Raji (cell line): ENCODE measurements around the gene RAB35.

ENCODE experiments used
- POLR2A ChIP-seq: IDR thresholded peaks from 2 replicates; pipeline ENCODE4 v1.6.1; 2011; ENCODE audit warnings: low read depth, low read length, control low read depth; ENCODE audit not compliant: insufficient read depth

RAB35 gene

DNA sequence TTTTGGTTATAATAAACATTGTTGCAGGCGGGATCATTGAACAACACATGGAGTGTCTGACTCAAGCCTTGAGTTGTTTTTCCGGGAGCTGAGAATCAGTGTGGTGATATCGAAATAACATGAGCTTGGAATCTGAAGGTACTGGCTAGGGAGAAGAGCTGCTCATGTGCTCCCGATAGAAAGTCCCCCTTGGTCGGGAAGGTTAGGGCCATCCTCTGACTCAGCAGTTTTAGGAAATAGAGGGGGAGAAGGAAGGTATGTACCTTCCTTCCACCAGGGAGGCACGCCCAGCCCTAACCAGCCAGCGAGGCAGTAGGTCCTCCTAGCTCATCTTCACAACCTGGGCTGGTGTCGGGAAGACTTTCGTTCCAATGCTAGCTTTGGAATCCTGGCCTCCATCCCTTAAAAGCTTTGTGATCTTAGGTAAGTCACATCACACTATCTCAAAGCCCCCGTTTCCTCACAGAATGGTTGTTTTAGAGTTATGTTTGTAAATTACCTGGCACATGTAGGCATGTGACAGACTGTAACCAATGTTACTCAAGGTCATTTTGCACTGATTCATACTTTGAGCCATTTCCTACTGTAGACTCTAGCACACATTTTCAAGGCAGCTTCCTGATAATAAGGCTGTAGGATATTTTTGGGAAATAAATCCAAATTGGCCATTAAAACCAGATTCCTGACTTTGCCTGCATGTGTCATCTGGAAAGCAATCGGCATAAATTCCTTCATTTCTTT lies 1.9 kb upstream of the RAB35 start:
- TF ChIP-seq POLR2A = 0 out of 2 replicates have a peak, but pooled peaks have one; percentile 29

DNA sequence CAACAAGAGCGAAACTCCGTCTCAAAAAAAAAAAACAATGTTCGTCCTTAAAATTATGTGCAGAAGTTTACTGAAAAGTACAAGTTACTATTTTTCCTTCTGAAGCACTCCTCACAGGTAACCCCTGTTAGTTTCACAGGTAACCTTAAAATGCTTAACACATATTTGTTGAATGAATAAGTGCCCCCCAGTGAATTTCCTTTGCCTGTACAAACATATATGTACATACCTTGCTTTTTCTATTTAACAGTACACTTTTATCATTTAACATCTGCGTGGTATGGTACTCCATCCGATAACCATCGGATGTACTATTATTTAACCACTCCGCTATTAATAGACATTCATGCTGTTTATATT lies 1.4 kb upstream of the RAB35 start:
- no peak for TF ChIP-seq POLR2A

DNA sequence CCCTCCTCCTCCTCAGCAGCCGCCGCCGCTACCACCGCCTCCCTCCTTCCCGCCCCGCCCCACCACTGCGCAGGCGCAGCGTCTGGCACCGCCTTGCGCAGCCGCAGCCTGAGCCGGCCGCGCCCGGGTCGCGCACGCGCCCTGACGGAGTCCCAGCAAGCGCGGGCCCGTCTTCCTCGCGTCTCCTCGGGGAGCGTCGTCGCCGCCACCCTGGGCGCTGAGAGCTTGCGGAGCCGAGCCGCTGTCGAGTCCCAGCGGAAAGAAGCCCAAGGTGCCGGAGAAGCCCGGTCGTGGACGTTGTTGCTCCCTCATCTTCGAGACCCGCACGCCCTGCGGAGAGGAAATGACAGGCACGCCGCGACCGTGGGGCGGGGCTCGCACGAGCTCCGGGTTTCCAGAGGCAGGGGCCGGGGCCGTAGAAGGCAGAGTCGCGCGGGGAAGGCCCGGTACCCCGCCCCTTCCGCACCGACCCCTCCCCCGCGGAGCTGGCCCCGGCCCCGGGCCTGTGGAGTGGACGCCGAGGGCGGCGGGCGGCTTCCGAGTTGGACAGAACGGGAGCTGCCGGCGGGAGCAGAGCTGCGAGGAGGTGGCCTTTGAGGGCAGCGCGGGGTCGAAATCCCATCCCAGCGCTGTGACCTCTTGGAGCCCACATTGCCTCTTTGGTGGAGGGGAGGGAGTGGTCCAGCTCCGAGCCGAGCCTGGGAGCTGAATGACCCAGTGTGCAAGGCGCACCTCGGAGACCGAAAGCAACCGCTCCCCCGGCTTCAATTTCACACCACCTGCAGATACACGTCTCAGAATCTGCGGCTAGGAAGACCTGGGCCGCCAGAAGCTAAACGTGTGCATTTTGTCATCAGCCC lies 469 bp upstream of the RAB35 start:
- TF ChIP-seq POLR2A = peak; percentile 90

DNA sequence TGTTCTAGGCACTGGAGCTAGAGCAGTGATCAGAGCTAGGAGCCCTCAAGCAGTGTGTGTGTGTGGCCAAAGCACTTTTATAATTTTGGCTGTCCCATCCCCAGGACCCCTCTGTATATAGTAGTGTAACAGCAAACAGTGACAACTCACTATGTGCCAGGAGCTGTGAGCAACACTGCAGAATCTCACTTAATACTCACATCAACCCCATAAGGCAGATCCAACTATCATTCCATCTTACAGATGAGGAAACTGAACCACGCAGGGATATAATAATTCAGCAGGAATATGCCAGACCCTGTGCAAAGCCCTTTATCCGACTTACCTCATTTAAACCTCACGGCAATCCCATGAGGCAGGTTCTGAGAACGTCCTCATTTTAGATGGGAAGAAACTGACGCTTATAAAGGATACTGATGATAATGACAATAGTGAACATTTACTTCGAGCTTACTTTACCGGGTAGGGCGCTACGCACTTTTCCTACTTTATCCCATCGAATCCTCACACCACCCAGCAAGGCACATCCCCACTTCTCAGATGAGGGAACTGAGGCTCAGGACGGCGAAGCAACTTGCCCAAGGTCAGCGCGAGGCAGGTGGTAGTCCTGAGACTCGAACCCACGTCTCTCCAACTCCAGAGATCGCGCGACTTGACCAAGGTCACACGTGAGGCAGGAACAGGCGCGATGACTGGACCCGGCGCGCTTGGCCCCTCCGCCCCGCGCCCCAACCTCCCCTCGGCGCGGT lies 687 bp downstream of the RAB35 start:
- no peak for TF ChIP-seq POLR2A

DNA sequence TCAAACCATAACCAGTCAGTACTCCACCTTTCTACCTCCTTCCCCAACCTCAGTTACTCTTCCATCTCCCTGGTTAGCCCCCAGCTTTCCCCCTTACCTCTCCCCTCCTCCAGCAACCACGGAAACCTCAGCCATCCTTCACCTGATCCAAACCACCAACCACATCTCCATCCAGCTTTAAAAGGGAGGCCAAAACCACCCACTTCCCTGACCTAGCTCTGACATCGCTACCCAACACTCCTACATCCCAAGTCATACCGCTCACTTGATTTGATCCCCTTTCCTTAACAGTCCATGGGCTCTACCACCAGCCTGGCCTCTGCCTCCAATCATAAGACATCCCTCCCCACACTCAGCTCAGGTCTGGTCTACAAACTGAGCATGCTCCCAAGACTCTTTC lies 1.5 kb downstream of the RAB35 start:
- TF ChIP-seq POLR2A = no peak

DNA sequence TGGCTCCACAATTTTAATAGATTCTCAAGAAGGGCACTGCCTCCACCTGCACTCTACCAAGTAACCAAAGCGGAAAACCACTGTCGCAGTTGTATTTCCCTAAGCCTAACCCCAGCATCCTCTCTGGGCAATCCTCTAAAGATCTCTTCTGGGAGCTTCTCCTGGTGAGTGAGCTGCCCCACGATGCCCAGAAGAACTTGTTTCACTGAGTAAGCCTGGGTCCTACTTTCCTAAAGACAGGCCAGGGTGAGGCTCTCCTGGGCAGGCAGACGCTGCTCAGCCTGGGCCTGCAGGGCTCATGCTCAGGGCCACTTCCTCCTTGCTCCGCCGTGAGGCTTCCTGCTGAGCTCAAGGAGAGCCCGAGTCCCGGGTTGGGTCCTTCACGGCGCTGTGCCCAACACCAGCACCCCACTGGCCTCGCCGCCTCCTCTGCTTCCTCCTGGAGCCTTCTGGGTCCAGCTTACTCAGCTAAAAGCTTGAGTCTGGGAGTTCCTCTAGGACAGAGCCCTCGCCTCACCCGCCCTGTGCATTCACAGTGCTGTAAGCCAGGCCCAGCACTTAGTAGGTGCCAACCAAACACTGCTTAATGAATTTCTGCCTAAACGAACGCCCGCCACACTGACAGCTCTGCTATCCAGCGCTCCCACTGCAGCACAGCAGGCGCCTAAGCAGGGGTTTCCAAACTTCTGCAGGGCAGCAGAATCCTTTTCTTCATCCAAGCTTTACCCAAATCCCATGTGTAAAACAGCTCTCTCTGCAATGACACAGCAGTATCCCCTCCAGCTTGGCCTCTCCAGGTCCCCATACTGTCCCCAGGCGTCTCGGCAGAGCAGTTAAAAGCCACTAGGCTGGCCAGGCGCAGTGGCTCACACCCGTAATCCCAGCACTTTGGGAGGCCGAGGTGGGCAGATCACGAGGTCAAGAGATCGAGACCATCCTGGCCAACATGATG lies 5.7 kb downstream of the RAB35 start:
- no peak for TF ChIP-seq POLR2A

DNA sequence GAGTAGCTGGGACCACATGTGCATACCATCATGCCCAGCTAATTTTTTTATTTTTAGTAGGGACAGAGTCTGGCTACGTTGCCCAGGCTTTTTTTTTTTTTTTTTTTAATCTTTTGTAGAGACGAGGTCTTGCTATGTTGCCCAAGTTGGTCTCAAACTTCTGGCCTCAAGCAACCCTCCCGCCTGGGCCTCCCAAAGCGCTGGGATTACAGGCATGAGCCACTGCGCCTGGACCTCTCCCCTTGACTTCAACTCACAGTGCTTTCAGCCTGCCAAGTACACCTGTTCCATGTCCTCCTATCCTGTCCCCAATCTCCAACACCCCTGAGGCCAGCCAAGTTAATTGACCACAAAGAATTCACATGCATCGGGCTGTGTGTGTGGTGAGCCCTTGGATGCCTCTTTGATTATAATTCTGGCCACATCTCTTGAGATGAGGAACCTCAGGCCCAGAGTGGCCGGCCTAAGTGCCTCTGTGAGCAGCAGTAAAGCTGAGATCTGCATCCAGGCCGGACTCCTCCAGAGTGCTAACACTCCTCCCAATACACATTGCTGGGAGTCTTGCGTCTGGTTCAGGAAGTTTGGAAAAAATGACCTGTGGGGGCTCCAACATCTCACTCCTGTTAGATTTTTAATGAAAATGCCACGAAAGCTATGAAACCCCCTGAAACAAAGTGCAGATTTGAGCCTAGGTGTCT lies 6.8 kb downstream of the RAB35 start:
- no peak for TF ChIP-seq POLR2A

DNA sequence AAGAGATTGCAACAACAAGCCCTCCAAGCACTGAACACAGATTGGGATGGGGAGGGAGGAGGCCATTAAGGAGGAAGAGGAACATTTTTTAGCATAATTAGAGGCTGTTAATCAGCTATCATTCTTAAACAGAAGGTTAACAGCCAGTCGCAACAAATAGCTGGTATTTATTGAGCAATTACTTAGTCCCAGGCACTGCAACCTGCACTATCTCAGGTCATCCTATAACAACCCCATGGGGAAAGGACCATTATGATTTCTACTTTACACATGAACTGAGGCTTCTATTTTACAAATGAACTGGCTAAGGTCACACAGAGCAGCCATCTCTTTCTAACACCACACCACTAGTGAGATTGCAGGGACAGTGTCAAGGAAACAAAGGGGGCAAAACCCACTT lies 10.4 kb downstream of the RAB35 start:
- TF ChIP-seq POLR2A = no peak

DNA sequence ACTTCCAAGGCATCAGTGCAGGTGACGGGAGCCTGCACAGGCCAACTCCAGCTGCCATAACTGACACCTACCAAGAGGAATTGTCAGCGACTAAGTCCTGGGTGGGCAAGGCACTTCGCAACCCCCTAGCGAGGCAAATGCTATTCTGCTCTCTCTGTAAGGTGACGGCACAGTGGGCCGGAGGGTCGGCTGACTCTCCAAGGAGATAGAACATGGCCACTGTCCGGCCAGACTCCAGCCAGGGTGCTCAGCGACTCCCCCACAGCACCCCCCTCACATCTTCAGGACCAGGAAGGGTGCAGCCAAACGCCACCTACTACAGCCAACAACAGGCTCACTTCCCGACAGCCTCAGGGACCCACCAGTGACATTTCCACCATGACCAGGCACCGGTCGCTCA lies 13.2 kb downstream of the RAB35 start:
- no peak for TF ChIP-seq POLR2A

DNA sequence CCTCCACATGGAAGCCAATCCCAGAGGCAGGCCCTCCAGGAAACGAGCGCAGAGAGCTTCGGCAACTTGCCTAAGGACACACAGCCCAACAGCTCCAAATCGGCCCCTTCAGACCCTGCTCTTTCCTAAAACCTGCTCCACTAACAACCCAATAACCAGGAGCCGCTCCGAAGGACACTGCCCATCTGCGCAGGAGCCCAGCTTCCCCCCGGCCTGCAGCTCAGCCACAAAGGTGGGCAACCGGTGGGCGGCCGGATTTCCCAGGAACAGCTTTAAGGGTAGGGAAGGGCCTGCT lies 13.6 kb downstream of the RAB35 start:
- no peak for TF ChIP-seq POLR2A

DNA sequence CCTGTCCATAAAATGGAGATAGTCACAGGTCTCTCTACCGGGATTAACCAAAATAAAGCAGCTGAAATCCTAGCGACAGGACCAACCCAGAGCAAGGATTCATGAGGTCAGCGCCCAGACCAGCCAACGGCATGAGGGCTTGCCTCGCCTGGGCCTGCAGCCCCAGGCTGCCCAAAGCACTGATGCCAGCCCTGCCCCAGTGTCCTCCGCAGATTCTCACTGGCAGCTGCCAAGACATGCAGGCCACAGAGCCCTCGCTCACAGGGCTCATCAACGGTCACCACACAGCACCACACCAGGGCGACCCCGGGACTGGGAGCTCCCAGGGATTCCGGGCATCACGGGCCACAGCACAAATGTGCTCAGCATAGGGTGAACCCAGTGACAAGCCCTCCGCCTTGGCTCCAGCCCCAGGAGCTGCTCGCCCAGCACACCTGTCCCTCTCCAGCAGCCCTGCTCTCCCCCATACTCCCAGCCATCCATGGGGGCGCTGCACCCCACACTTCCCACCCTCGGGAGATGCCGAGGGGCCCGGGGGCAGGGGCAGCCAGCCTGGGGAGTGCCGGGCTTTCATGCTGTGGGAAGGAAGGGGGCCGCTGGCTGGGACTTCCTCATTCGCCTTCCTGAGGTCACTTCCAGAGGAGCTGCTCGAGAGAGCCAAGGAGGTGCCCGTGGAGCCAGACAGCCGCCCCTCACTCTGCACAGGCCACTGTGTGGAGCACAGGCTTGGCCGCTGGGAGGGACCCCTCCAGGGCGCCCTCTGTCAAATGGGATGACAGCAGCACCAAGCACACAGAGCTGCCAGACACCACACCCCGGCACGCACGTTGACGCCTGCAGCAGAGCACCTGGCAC lies 14.1 kb downstream of the RAB35 start:
- no peak for TF ChIP-seq POLR2A

DNA sequence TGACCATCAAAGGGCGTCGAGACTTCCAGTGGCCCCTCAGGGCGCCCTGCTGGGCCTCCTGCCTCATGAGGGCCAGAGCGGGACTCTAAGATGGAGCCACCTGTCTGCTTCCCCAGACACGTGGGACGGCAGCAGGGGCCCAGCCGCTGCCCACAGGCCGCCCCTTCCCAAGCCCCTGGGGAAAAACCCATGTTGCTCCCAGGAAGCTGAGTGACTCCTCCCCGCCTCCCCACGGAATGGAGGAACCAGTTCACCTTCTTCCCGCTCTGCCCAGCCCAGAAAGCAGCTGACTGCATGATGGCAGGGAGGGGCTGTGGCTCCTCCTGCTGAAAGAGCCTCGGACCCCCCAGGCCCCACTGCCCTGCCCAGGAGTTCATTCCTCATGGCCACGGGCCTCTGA lies 14.9 kb downstream of the RAB35 start:
- TF ChIP-seq POLR2A = no peak

DNA sequence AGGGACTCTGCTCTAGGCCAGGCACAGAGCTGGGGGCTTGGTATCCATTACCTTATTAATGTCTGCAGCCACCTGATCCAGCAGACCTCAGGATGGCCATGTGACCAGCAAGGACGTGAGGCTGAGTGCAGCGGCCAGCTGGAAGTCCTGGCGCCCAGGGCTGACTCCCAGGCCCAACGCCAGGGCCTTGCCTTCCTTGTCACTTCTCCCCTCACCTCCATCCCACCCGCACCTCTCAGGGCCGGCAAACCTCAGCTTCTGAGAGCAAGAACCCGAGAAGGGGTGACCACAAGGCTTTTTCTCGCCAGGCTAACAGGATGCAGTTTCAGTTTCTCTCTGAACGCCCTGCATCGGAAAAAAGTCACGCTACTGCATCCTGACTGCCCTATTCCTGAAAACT lies 15.4 kb downstream of the RAB35 start:
- no peak for TF ChIP-seq POLR2A
